Adrenal gland (tissue), 12 donors: ENCODE results near the gene KRTAP26-1. TPM values are rescaled to one million over a fixed set of nuclear protein-coding genes. Genes with fewer than 3 reads are reported as not detected.
A peak's percentile ranks its signal among the peaks of the same experiment; 100 is the strongest.

ENCODE experiments used
- DNase-seq, 7 donors: peaks; one replicate each; pipeline ENCODE4 v3.0.0-alpha.2; 2019 to 2020
- H3K27ac ChIP-seq, 5 donors: fragments of 200-600 bp; sonication (generic) in 4 of 5; 1 replicate in 3 of 5; 2 replicates in 2 of 5; pipeline versions ENCODE4 v1.5.1 to v1.8.0; 2016 to 2020; ENCODE audit warnings: mild to moderate bottlenecking in 1 of 5
- H3K27me3 ChIP-seq: fragments of 200-600 bp; 2 replicates; pipeline ENCODE4 v1.8.0; 2021
- H3K36me3 ChIP-seq, 2 donors: fragments of 200-600 bp; replicated peaks in 1 of 2; 1 replicate in 1 of 2; 2 replicates in 1 of 2; pipeline versions ENCODE4 v1.5.1 to v1.8.0; 2018 to 2022
- H3K4me1 ChIP-seq, 2 donors: fragments of 200-600 bp; replicated peaks in 1 of 2; 1 replicate in 1 of 2; 2 replicates in 1 of 2; pipeline versions ENCODE4 v1.5.1 to v1.8.0; 2018 to 2021
- H3K4me3 ChIP-seq, 4 donors: fragments of 200-600 bp; sonication (generic) in 3 of 4; one replicate each; pipeline ENCODE4 v1.5.1; 2016 to 2018
- H3K9me3 ChIP-seq, 3 donors: fragments of 200-600 bp; sonication (generic) in 1 of 3; replicated peaks in 1 of 3; 1 replicate in 2 of 3; 2 replicates in 1 of 3; pipeline versions ENCODE4 v1.5.1 to v1.8.0; 2016 to 2021
- POLR2A ChIP-seq, 2 donors: fragments of 450-650 bp; IDR thresholded peaks; one replicate each; pipeline ENCODE4 v1.6.1; 2017; ENCODE audit warnings: antibody characterized with exemption in 2 of 2, mild to moderate bottlenecking in 2 of 2, moderate library complexity in 1 of 2
- WGBS, 4 donors: extraction: QIAGEN DNeasy Blood & Tissue Kit in 2 of 4; methylation state at CpG; one replicate each; pipeline versions ENCODE4 v1.1.5 to v1.1.7; 2013 to 2017; 5-methylcytosine and 5-hydroxymethylcytosine counted together
- intact Hi-C, 2 donors: fragments of 100-400 bp; cut with DNase I; formaldehyde crosslinking; loops; one replicate each; pipeline versions ENCODE4 v1.14.1 to v1.15.0; 2022 to 2023
- polyA plus RNA-seq, 3 donors: library from polyadenylated mRNA; stranded (reverse); fragments of 200-250 nt in 2 of 3; fragments of 350-450 nt in 1 of 3; fragmentation: Illumina TruSeq in 1 of 3; extraction: RNeasy Lipid Tissue Mini Kit (QIAGEN cat#74804) in 1 of 3; gene quantifications; one replicate each; pipeline ENCODE4 v1.2.3, GENCODE V29; 2013 to 2014
- total RNA-seq, 9 donors: library from RNA; depleted of rRNA in 4 of 9; stranded (reverse); fragments of >200 nt in 4 of 9; fragments of 120-200 nt in 1 of 9; fragmentation: NEBNext Ultra II Directional in 1 of 9; extraction: Animal tissue kit (Norgen Biotek cat#: 25700) in 1 of 9; gene quantifications; one replicate each; pipeline versions ENCODE4 v1.1.0 to v1.2.4, GENCODE V29; 2013 to 2023
- TF ChIP-seq, protein P1 (sequence below), 6 experiments: fragments of 450-650 bp in 4 of 6; fragments of 200-600 bp in 2 of 6; sonication (generic) in 1 of 6; IDR thresholded peaks; 1 replicate in 5 of 6; 2 replicates in 1 of 6; pipeline versions ENCODE4 v1.5.1 to v1.8.0; 2016 to 2021; ENCODE audit warnings: antibody characterized with exemption in 6 of 6, mild to moderate bottlenecking in 2 of 6, moderate library complexity in 1 of 6
- donor health status: healthy with polysubstance abuse.
- donor health status: Bipolar disorder and iron deficiency.
- donor health status: DM: yes; HTN: yes; CAD: no.
- donor health status: DM: no; HTN: no; CAD: no.
- donor health status: DM: no; HTN: no; CAD: no.
- donor health status: DM: yes; HTN: yes; CAD: no.

Gene KRTAP26-1
- total and polyA plus RNA-seq, 12 donors, result not detected

DNA sequence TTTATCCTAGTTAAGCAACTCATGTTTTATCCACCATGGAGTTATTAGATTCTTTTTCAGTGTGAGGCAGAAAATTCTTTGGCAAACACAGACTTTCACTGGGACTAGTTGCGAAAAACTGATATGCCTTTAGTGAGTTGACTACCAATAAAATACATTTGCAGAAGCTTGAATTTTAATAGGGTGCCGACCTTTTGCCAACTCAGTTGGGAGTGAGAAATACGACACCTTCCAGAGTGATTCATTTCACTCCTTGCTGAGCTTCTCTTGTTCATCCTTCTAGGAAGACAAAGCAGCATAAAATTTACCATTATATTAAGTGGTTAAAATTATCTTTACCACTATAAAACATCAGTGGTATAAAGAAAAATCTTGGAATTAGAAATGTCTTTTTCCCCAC is 29.5 kb upstream of the KRTAP26-1 start:
- Histone ChIP-seq H3K36me3 (no peaks in the 10 kb centered on the region), H3K4me1 (no peaks in the 10 kb centered on the region), H3K9me3 (no peaks in the 10 kb centered on the region), H3K27ac (no peak overlapping the region), H3K4me3 (no peak overlapping the region), H3K27me3 (no peaks in the 10 kb centered on the region)
- 40 to 54% (median 48%) methylated on average over 3 of the region's 3 CpGs for WGBS, 4 donors
- intact Hi-C loops, result no loop called here
- no peak for DNase-seq
- TF ChIP-seq, protein P1, sequence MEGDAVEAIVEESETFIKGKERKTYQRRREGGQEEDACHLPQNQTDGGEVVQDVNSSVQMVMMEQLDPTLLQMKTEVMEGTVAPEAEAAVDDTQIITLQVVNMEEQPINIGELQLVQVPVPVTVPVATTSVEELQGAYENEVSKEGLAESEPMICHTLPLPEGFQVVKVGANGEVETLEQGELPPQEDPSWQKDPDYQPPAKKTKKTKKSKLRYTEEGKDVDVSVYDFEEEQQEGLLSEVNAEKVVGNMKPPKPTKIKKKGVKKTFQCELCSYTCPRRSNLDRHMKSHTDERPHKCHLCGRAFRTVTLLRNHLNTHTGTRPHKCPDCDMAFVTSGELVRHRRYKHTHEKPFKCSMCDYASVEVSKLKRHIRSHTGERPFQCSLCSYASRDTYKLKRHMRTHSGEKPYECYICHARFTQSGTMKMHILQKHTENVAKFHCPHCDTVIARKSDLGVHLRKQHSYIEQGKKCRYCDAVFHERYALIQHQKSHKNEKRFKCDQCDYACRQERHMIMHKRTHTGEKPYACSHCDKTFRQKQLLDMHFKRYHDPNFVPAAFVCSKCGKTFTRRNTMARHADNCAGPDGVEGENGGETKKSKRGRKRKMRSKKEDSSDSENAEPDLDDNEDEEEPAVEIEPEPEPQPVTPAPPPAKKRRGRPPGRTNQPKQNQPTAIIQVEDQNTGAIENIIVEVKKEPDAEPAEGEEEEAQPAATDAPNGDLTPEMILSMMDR (IDR thresholded peaks at IDR 0.05), result no peak
- TF ChIP-seq POLR2A (IDR thresholded peaks at IDR 0.05), result no peak

DNA sequence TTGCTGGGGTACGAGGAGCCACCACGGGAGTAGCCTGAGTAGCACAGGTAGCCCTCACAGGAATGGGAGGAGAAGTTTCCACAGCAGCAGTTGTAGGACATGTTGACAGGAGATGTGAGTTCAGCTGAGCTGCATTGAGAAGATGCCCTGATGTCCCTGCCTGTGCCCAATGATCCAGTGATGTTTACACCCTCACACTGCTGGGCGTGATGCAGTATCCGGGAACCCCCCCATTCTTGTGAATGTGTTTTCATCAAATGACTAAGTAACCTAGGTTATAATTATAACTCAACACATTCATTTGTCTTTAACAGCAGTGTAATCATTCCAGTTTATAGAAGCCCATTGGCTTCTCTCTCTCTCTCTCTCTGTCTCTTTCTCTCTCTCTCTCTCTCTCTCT is 28.4 kb upstream of the KRTAP26-1 start, which contains the start of gene KRTAP23-1:
Gene KRTAP23-1, minus strand, starts transcription at position 101 of the 400 bp plus-strand sequence. Its CDS starts 0 bp downstream, at position 101.
- Histone ChIP-seq H3K4me1 (no peaks in the 10 kb centered on the region), H3K4me3 (no peak within 1 kb of the TSS), H3K9me3 (no peaks in the 10 kb centered on the region), H3K36me3 (no peaks in the 10 kb centered on the region), H3K27me3 (no peaks in the 10 kb centered on the region), H3K27ac (no peak within 1 kb of the TSS)
- intact Hi-C loops, result no loop called here
- no peak for TF ChIP-seq POLR2A (IDR thresholded peaks at IDR 0.05)
- TF ChIP-seq, protein P1 (IDR thresholded peaks at IDR 0.05), result no peak
- 79 to 96% (median 89%) methylated on average over 4 of the region's 4 CpGs for WGBS, 4 donors
- no peak for DNase-seq

DNA sequence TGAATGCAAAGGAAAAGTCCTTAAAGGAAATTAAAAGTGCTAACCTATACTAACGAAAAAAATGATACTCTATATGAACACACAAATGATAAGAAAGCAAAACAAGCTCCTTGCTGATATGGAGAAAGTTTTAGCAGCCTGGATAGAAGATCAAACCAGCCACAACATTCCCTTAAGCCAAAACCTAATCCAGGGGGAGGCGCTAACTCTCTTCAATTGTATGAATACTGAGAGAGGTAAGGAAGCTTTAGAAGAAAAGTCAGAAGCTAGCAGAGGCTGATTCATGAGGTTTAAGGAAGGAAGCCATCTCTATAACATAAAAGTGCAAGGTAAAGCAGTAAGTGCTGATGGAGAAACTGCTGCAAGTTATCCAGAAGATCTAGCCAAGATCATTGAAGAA is 24.9 kb upstream of the KRTAP26-1 start:
- DNase-seq, result no peak
- intact Hi-C loops, result no loop called here
- 67 to 80% (median 68%) methylated on average over 2 of the region's 2 CpGs for WGBS, 4 donors
- H3K4me3 ChIP-seq, result no peak overlapping the region
- no peak overlapping the region for H3K27ac ChIP-seq
- no peaks in the 10 kb centered on the region for H3K27me3 ChIP-seq
- no peaks in the 10 kb centered on the region for H3K4me1 ChIP-seq
- TF ChIP-seq, protein P1 (IDR thresholded peaks at IDR 0.05), result no peak
- no peak for TF ChIP-seq POLR2A (IDR thresholded peaks at IDR 0.05)
- no peaks in the 10 kb centered on the region for H3K9me3 ChIP-seq
- no peaks in the 10 kb centered on the region for H3K36me3 ChIP-seq

DNA sequence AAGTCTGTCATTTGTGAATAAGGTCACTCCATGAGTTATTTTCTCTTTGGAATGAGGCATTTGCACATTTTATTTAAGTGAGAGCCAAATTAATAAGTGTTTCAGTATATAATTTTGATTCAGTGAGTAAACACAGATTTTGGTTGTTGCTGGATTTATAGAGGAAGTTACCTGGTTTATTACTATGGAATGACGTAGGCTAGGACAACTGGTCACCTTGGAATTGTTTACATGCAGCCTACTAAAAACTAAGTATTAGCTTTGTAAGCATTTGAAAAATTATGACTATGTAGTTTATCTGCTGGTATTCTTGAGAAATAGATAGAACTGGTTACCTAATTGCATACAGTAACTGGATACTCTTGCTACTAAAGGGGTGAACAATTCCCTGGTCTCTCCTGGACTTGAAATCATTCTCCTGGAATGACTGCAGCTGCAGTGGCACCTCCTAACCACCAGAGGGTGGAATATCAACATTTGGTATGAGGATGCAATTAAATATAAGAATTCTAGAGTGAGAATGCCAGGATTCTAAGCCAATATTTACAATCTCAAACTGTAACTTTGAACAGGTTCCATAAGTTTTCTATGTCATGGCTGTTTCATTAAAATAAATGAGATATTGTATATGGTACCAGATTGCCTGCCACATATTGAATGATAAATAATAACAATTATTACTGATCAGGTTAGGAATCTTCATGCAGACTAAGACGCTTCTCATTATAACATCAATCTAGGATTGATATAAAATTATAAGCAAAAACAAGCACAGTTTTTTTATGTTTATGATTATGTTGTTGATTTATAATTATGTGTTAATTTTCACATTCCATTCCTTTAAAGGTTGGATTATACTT is 20.8 kb upstream of the KRTAP26-1 start:
- 78 to 90% (median 84%) methylated on average over 2 of the region's 2 CpGs for WGBS, 4 donors
- Histone ChIP-seq H3K4me1 (no peaks in the 10 kb centered on the region), H3K4me3 (no peak overlapping the region), H3K27me3 (no peaks in the 10 kb centered on the region), H3K9me3 (no peaks in the 10 kb centered on the region), H3K36me3 (no peaks in the 10 kb centered on the region), H3K27ac (no peak overlapping the region)
- TF ChIP-seq, protein P1 (IDR thresholded peaks at IDR 0.05), result peak; percentile 69 to 87 (median 76)
- TF ChIP-seq POLR2A (IDR thresholded peaks at IDR 0.05), result no peak
- peak; percentile 18 to 80 (median 48) for DNase-seq
- intact Hi-C loops, result loop anchor here in 1 of 2 donors (5.0 kb wide), 1 partner anchor 746 kb away; no protein-coding TSS in a partner anchor
